ENCODE data around the gene STARD13. TPM values are rescaled to one million over a fixed set of nuclear protein-coding genes. Genes with fewer than 3 reads are reported as not detected.

Gene STARD13
- total RNA-seq, 2 experiments from 2014 or later, result not detected

DNA sequence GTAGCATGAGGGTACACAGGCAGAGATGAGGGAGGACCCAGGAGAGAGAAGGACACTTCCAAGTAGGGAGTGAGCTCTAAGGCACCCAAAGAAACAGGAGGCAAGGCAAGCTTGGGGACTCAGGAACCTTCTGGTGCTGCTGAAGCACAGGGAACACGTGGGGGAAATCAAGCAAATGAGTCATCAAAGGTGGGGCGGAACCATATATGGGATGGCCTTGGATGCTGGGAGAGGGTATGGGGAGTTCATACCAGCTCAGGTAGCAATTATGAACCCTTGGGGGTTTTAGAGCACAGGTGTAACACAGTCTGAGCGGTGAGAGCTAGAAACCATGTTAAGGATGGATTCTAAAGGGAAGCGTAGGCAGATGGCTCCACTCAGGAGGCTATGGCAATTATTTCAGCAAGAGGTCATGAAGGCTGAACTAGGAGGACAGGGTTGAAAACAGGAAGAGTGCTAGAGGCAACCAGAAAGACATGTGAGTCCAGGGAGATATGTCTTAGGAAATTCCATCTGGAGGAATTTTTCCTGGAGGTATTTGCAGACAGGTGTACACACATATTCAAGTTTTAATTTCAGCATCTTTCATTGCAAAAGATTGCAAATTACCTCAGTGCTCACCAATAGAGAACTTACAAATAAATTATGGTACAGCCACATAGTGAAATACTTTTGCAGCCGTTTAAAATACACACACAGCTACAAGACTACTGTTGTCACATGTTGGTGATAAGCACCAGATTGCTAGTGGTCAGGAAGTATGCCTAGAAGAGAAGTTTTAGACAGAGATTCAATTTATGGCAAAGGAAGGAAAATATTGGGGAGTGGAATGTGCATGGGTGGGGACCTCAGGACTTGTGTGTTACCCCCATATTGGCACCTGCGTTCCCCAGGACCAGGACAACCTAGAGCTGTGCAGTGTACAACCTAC, 77.0 kb downstream of the STARD13 start:
- H3K27ac Mint-ChIP-seq, result no peak overlapping the region
- no peak overlapping the region for H3K4me3 Mint-ChIP-seq
- intact Hi-C loops (cut with micrococcal nuclease), result no loop called here
- no peak for DNase-seq
- H3K4me1 Mint-ChIP-seq (ENCODE audit: low read depth), result peaks cover 6% of the 10 kb centered on the region
- H3K27me3 Mint-ChIP-seq, result peaks cover 13% of the 10 kb centered on the region
- ChIA-PET CTCF (interaction anchor here (1.0 kb wide), 1 partner anchor 20 kb away, joined by 3 read pairs; no protein-coding TSS in a partner anchor), POLR2A (no interaction called here)
- TF ChIP-seq, protein P1, sequence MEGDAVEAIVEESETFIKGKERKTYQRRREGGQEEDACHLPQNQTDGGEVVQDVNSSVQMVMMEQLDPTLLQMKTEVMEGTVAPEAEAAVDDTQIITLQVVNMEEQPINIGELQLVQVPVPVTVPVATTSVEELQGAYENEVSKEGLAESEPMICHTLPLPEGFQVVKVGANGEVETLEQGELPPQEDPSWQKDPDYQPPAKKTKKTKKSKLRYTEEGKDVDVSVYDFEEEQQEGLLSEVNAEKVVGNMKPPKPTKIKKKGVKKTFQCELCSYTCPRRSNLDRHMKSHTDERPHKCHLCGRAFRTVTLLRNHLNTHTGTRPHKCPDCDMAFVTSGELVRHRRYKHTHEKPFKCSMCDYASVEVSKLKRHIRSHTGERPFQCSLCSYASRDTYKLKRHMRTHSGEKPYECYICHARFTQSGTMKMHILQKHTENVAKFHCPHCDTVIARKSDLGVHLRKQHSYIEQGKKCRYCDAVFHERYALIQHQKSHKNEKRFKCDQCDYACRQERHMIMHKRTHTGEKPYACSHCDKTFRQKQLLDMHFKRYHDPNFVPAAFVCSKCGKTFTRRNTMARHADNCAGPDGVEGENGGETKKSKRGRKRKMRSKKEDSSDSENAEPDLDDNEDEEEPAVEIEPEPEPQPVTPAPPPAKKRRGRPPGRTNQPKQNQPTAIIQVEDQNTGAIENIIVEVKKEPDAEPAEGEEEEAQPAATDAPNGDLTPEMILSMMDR (IDR thresholded peaks at IDR 0.05), result no peak
- H3K9me3 Mint-ChIP-seq, result no peaks in the 10 kb centered on the region
- ATAC-seq, result no peak
- H3K36me3 Mint-ChIP-seq (ENCODE audit: low read depth), result no peaks in the 10 kb centered on the region

DNA sequence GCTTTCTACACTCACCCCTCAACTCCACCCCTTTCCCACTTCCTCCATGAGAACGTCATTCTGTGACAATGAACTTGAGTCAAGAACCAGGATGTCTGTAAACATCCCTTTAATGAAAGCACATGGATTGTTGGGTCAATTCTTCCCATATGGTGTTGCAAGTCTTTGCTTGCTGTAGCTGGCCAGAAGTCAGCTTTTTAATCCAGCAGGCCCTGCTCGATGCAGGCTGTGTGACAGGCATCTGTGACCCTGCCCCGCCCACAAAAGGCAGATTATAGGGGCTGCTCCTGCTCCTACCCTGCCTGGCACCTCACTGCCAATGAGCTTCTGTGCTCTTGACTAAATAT, 78.0 kb downstream of the STARD13 start:
- TF ChIP-seq, protein P1 (IDR thresholded peaks at IDR 0.05), result no peak
- Mint-ChIP-seq H3K4me3 (no peak overlapping the region), H3K9me3 (no peaks in the 10 kb centered on the region), H3K27ac (no peak overlapping the region), H3K27me3 (peaks cover 13% of the 10 kb centered on the region), H3K36me3 (ENCODE audit: low read depth) (no peaks in the 10 kb centered on the region), H3K4me1 (ENCODE audit: low read depth) (peaks cover 6% of the 10 kb centered on the region)
- ATAC-seq (no peak), DNase-seq (no peak)
- POLR2A ChIA-PET, result no interaction called here
- CTCF ChIA-PET, result interaction anchor here (1.0 kb wide), 1 partner anchor 21 kb away, joined by 3 read pairs; no protein-coding TSS in a partner anchor
- intact Hi-C loops (cut with micrococcal nuclease), result no loop called here

DNA sequence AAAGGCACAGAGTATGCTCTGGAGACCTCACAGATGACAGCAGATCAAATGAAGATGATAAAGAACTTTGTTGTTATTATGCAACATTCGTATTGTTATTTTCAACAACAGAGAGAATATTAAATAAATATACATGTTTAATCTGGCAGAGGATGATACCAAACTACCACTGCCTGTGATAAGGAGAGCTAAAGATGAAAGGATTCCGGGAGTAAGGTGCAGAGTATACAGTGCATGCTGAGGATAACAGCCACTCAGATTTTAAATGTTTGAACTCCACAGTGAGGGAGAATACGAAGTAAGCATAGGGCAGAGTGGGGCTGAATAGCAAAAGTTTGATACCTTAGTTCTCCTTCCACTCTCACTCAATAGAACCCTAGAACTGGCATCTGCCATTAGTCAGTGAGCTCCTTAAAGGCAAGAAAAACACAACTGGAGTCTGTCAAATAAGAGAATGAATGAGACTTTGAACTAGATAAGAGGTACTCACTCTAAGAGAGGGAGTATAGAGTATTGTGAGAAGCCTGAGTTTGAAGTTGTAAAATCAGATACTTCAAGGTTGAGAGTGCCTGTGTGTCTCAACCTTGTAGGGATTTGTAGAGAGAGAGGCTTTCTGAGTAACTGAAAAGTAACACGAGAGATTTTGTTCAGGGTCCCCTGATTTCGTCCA, 78.5 kb downstream of the STARD13 start:
- DNase-seq (no peak), ATAC-seq (no peak)
- Mint-ChIP-seq H3K4me3 (no peak overlapping the region), H3K36me3 (ENCODE audit: low read depth) (no peaks in the 10 kb centered on the region), H3K27ac (no peak overlapping the region), H3K9me3 (no peaks in the 10 kb centered on the region), H3K4me1 (ENCODE audit: low read depth) (peaks cover 6% of the 10 kb centered on the region), H3K27me3 (peaks cover 16% of the 10 kb centered on the region)
- POLR2A ChIA-PET, result no interaction called here
- intact Hi-C loops (cut with micrococcal nuclease), result no loop called here
- CTCF ChIA-PET, result no interaction called here
- TF ChIP-seq, protein P1 (IDR thresholded peaks at IDR 0.05), result no peak

DNA sequence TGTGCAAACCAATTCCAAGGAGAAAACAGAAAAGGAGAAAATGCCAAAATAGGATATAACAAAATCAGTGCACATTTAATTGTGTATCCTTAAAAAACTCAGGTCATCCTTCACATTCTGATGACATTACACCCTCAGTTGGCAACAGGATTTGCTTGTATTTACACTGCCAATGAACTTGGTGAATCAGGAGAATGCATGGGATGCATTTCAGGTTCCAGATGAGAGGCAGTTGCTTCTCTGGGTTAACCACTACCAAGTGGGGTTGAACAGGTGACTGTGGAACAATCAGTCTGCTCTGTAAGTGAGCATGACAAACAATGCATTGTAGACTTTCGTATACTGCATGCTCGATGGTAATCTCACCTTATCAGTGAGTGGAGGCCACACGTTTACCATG, 79.1 kb downstream of the STARD13 start:
- H3K27me3 Mint-ChIP-seq, result peaks cover 14% of the 10 kb centered on the region
- H3K9me3 Mint-ChIP-seq, result no peaks in the 10 kb centered on the region
- no peak overlapping the region for H3K27ac Mint-ChIP-seq
- no peaks in the 10 kb centered on the region for H3K36me3 Mint-ChIP-seq (ENCODE audit: low read depth)
- peaks cover 6% of the 10 kb centered on the region for H3K4me1 Mint-ChIP-seq (ENCODE audit: low read depth)
- DNase-seq, result no peak
- no peak overlapping the region for H3K4me3 Mint-ChIP-seq
- POLR2A ChIA-PET, result no interaction called here
- ATAC-seq, result no peak
- intact Hi-C loops (cut with micrococcal nuclease), result no loop called here
- TF ChIP-seq, protein P1 (IDR thresholded peaks at IDR 0.05), result no peak
- CTCF ChIA-PET, result interaction anchor here (1.0 kb wide), 1 partner anchor 15 kb away, joined by 3 read pairs; no protein-coding TSS in a partner anchor

DNA sequence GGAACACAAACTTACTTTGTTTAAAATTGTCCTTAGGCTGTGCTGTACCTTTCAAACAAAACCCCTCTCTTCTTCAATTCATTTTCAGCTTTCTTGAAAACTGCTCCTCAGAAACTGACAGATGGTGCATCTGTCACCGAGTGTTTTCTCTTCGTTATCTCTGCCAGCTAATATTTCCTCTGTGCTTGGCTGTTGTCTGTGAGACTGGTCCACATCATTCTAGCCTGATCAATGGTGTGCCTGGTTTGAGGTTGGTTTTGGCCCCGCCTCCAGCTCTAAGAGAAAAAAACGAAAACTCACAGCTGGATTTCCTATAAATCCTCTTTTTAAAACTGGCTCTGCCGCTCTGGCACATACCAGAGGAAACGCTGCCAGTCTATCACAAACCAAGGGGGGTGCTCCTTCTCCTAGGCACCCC, 79.7 kb downstream of the STARD13 start:
- intact Hi-C loops (cut with micrococcal nuclease), result no loop called here

More for the DNA sequence above, 79.7 kb downstream of the STARD13 start:
- Mint-ChIP-seq H3K36me3 (ENCODE audit: low read depth) (no peaks in the 10 kb centered on the region), H3K4me3 (no peak overlapping the region), H3K4me1 (ENCODE audit: low read depth) (peaks cover 6% of the 10 kb centered on the region), H3K27ac (no peak overlapping the region), H3K27me3 (peaks cover 14% of the 10 kb centered on the region), H3K9me3 (no peaks in the 10 kb centered on the region)
- POLR2A ChIA-PET, result no interaction called here
- DNase-seq (no peak), ATAC-seq (no peak)
- CTCF ChIA-PET, result interaction anchor here (1.0 kb wide), 1 partner anchor 14 kb away, joined by 3 read pairs; no protein-coding TSS in a partner anchor
- TF ChIP-seq, protein P1 (IDR thresholded peaks at IDR 0.05), result no peak
